ENCODE data around the gene DEFB131B.
A peak's percentile ranks its signal among the peaks of the same experiment; 100 is the strongest.
"Not testable (repeated sequence)": the region's sequence is repeated elsewhere in the genome, so short reads cannot be mapped to it uniquely, and the experiment has no call there.

Gene DEFB131B

GRCh38 chr11:71911986-71912340 is 33.7 kb downstream of the DEFB131B start:
- DNase-seq = not testable (repeated sequence)

GRCh38 chr11:71913756-71914526 is 35.7 kb downstream of the DEFB131B start:
- DNase-seq = no peak

DNA sequence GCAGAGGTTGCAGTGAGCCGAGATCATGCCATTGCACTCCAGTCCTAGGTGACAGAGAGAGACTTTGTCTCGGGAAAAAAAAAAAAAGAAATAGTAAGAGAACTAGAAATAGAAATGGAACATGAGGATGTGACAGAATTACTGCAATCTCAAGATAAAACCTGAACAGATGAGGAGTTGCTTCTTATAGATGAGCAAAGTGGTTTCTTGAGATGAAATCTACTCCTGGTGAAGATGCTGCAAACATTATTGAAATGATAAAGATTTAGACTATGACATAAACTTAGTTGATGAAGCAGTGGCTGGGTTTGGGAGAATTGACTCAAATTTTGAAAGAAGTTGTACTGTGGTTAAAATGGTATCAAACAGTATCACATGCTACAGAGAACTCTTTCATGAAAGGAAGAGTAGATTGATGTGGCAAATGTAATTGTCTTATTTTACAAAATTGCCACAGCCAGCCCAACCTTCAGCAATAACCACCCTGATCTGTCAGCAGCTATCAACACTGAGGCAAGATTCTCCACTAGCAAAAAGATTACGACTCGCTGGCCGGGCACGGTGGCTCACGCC is 36.5 kb downstream of the DEFB131B start:
- DNase-seq = no peak

DNA sequence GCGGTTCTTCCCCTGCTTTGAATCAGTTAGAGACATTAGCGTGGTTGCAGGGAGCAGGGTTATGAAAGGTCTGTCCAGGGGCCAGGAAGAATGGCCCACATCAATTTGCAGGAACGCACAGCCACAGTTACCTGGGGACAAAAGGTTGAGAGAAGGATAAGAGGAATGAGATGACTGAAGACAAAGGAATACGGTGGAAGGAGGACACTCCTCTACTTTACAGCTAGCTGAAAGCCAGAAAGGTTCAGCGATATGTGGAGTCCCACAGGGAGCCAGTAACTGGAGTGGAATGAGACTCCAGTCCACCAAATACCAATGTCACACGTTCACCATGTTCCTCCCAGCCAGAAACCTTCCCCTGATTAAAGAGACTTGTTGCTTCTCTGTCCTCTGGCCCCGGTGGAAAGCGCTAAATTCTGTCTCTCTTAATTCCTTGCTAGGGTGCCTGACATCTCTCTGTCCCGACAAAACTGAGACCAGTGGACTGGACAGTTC is 39.4 kb downstream of the DEFB131B start:
- no peak for DNase-seq

DNA sequence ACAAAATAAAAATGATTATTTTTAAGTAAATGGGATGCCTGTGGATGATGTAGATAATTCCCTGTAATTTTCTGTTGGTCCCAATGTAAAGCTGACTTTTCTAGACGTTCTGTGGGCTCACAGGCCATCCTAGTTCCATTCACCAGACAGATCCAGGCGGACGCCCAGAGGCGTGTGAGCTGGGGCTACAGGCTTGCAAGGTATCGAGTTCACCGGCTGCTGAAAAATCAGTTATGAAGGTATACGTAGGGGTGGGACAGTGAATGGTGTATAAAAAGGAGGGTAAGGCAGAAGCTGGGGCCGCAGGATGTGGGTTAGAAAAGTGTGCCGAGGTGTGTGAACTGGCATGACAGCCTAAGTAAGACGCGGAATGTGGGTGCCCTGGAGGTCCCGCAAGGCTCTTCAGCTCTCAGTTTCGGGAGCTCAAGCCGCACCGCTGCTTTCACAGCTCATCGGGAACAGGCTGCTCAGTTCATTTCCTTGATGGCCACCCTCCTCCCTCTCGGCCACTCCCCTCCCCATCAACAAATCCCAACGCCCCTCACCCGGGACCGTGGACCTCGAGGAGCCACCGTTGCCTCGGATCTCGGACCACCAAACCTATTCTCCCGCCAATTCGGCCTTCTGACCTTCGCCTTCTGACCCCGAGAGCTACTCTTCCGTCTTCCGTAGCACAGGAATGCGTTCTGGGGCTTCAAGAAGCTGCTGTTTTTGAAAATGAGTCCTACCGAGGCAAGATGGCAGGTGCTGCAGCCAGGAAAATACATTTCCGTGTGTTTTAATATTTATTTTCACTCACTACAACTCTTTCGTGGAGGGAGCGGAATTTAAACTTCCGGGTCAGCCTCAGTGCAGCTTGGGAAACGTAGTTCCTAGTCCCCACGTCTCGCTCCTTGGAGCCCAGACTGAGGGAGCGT is 49.8 kb downstream of the DEFB131B start, which contains the start of gene XNDC1N:
TSS of gene XNDC1N (minus strand) at position 775 of the 917 bp plus-strand sequence. CDS start 5,241 bp downstream, outside the sequence.
- peak; percentile 85 for DNase-seq

GRCh38 chr11:71928737-71929443 is 50.6 kb downstream of the DEFB131B start, which contains the start of gene RNF121:
TSS of gene RNF121 (plus strand) at chr11:71929046. CDS start at chr11:71929062, 16 bp downstream.
- peak; percentile 96 for DNase-seq

DNA sequence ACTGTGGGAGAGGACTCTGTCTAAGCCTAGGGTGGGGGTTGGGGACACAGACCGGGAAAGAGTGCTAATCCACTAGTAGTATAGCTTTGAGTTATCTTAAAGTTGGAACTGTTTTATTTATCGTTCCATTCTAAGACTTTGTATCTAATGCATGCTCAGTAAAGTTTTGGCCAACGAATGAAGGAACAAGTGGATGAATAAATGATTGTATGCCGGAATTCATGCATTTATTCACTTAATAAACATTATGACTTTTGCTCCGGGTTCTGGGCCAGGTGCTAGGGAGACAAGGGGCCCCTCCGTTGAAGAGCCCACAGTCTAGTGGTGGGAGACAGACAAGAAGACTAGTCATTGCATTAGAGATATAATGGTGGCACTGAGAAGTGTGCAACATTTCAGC is 51.2 kb downstream of the DEFB131B start:
- no peak for DNase-seq

DNA sequence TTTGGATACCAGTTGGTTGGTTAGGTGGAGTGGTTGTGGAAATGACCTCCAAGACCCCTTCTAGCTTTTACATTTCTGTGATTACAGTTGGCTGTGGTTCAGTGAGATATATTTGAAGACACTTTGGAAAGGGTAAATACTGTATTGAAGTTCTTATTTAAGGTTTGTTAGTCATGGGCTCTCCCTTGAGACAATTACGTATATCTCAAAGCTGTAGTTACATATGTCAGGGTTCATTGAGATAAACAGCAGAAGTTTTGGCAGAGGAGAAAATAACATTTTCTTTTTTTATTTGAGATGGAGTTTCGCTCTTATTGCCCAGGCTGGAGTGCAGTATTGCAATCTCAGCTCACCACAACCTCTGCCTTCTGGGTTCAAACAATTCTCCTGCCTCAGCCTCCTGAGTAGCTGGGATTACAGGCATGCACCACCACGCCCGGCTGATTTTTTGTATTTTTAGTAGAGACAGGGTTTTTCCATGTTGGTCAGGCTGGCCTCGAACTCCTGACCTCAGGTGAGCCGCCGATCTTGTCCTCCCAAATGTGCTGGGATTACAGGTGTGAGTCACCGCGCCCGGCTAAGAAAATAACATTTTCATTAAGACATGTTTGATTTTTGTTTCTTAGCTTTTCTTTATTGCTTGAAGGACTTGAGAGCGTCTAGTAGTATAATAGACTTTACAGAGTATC is 52.4 kb downstream of the DEFB131B start:
- DNase-seq = no peak

- no peak for DNase-seq
Measured at GRCh38 chr11:71931245-71931602, 53.0 kb downstream of the DEFB131B start.

- no peak for DNase-seq
Measured at GRCh38 chr11:71933141-71933933, 55.1 kb downstream of the DEFB131B start.
